Ramos (cell line): Measurements from ENCODE around the gene TXNL4A.
"Not testable (repeated sequence)": the region's sequence is repeated elsewhere in the genome, so short reads cannot be mapped to it uniquely, and the experiment has no call there.

Experiments
- in situ Hi-C: fragments of 300-500 bp; cut with MboI; formaldehyde crosslinking; loops from one replicate; pipeline ENCODE4 v1.14.3; 2022; ENCODE audit warnings: low sequenced_read_pairs; ENCODE audit not compliant: unreplicated experiment

TXNL4A gene

GRCh38 chr18:79988451-79989194, at the start of gene TXNL4A:
Gene TXNL4A, minus strand, starts transcription at chr18:79988563. Its CDS starts 171 bp downstream, at chr18:79988392.
- in situ Hi-C loops, result no loop called here

GRCh38 chr18:80037300-80037699, 48.9 kb upstream of the TXNL4A start:
- in situ Hi-C loops, result no loop called here

GRCh38 chr18:80035997-80036396, 47.6 kb upstream of the TXNL4A start:
- in situ Hi-C loops, result no loop called here

GRCh38 chr18:80034852-80035406, 46.6 kb upstream of the TXNL4A start:
- in situ Hi-C loops, result no loop called here

DNA sequence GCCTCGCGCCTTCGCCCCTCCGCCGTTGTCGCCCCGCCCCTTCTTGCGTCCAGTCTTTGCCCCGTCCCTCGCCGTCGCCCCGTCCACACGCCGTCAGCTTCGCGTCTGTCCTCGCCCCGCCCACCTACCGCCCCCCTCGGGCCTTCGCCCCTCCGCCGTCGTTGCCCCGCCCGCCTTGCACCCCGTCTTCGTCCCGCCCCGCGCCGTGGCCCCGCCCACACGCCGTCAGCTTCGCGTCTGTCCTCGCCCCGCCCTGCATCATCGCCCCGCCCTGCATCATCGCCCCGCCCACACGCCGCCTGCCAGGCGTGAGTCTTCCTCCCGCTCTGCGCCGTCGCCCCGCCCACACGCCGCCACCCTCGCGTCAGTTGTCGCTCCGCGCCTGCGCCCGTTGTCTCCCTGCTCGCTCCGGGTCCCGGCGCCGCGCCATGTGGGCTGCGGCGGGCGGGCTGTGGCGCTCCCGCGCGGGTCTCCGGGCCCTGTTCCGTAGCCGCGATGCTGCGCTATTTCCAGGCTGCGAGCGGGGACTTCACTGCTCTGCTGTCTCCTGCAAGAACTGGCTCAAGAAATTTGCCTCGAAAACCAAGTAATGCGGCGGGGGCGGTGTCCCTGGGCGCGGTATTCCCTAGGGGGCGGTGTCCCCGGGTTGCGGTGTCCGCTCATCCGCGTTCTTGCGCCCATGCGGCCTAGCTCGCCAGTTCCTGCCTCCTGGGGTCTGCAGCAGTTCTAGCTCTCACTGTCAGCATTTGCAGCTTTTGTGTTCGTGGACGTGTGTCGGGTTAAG, 45.9 kb upstream of the TXNL4A start, which contains the start of gene RBFA:
Gene RBFA (plus strand): TSS at position 367 of the 784 bp plus-strand sequence. CDS start 62 bp downstream, at position 429.
- in situ Hi-C loops, result no loop called here

DNA sequence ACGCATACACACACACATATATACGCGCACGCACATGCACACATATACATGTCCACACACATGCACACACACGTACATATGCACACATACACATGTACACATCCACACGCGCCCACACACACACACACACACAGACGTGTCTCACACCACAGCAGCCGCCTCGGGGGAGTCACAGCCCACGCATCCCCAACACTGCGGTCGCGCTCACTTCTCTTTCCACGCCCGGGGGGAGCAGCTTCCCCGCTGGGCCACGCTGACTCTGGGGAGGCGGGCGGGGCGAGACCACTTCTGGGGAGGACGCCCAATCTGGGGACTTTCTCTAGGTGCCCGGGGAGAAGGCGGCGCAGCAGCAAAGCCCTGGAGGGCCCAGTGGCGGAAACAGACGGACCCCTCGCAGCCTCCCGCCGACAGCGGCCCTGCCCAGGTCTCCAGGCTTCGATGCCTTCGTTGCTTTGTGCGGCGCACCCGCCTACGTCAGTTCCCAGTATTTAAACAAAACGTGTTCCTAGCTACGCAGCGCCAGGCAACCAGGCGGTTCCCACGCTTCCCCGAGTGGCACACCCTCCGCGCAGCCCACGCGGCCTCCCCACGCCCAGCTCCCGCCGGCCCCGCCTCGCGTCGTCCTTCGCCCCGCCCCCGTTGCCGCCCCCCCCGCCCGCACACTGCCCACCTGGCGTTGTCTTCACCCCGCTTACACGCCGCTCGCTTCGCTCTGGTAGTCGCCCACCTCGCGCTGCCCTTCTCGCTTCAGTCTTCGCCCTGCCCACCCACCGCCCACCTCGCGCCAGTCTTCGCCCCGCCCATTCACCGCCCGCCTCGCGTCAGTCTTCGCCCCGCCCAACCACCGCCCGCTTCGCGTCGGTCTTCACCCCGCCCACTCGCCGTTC, 45.1 kb upstream of the TXNL4A start:
- in situ Hi-C loops, result no loop called here

GRCh38 chr18:80029690-80030089, 41.3 kb upstream of the TXNL4A start:
- in situ Hi-C loops, result no loop called here

GRCh38 chr18:80027719-80028118, 39.4 kb upstream of the TXNL4A start:
- in situ Hi-C loops, result not testable (repeated sequence)

- in situ Hi-C loops, result no loop called here
Observed at GRCh38 chr18:80026363-80026762, 38.0 kb upstream of the TXNL4A start.

- in situ Hi-C loops, result no loop called here
Observed at GRCh38 chr18:80023173-80023572, 34.8 kb upstream of the TXNL4A start.

- in situ Hi-C loops, result no loop called here
Observed at GRCh38 chr18:80022613-80023012, 34.2 kb upstream of the TXNL4A start.

- in situ Hi-C loops, result no loop called here
Observed at GRCh38 chr18:80012714-80013113, 24.4 kb upstream of the TXNL4A start.

DNA sequence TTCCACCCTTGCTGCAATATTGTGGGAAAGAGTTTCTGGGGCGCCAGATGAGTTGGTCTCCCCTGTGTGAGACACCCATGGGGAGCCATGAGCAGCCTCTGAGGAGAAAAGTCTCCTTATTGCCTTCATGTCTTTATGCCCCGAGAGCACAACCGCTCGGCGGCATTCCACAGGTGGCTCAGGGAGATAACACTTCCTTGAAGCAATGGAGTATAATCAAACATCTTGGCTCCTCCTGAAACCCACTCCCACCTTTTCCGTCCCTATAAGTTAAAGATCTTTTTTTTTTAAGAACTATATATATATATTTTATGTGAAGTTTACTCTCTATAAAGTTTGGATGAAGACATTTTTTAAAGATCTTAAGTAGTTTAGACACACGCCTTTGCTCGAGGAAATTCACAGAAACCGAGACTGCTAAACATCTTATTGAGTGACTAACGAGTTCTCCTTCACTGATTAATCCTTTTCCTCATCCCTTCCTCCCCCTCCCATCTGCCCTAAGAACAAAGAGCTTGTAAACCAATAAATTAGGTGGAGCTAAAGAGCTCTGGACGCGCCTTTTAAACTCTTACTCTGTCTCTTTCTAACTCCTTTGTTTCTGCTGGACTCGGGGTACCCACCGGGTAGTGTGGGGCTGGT, 23.3 kb upstream of the TXNL4A start:
- in situ Hi-C loops, result not testable (repeated sequence)

DNA sequence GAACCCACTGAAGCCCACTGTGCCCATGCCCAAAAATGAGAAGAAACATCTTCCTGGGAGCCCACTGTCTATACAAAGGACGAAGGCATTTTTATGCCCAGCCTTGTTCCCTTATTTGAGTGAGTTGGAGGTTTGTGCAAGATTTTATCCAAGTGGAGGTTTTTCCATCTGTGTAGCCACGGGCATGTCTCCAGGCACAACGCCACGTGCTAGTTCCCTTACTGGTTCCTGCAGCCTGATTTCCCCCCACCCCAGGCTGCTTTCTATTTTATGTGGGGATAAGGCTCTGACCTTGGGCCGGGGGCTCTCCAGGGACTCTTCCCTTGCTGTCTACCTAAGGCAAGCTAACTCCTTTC, 22.2 kb upstream of the TXNL4A start:
- in situ Hi-C loops, result no loop called here

GRCh38 chr18:80009661-80010550, 21.5 kb upstream of the TXNL4A start:
- in situ Hi-C loops, result no loop called here

GRCh38 chr18:80006724-80007123, 18.4 kb upstream of the TXNL4A start:
- in situ Hi-C loops, result no loop called here

DNA sequence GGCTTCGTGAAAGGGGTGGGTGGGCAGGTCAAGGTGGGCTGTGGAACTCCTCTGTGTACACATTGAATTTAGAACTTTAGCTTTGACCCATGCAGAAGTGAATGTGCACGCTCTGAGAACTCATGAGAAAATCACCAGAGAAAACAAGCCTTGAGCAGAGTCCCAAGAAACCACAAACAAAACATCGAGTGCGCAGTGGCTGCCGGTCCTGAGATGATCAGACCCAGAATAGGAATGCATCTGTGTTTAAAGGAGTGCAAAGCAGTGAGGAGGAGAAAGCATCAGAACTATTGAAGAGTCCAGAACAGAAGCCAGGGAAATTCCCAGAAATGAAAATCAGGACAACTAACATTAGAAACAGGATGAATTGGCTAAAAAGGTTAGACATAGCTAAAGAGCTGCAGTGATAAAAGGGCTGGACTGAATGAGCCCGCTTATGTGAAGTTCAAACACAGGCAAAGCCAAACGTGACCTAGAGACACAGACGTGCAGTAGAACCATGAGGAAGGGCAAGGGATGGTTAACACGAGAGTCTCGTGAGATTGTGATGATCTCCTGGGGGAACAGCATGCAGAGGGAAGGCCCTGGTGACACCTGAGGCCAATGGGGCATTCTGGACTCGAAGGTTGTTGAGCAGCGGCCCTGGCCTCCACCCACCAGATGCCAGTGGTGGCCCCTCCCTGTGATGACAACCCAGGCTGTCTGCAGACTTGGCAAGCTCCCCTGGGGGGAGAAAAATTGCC, 16.4 kb upstream of the TXNL4A start:
- in situ Hi-C loops, result no loop called here

DNA sequence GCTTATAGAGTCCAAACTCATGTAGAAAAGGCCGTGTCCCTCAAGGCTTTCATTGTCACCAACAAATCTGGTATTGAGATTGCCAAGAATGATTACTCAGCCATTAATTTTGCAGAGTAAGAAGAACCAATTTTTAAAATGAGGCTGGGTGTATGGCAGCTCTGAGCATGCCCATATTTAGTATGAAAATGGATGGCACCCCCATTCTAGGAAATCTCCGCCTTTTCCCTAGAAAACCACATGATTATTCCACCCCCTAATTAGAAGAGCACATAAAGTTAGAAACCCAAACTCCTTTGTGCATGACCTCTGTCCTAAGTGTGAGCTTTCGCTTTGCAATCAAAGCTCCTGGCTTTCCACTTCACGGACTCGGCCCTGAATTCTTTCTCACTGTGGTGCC, 14.1 kb upstream of the TXNL4A start:
- in situ Hi-C loops, result no loop called here
